H1 (cell line): ENCODE results near the gene MEFV. TPM values are rescaled to one million over a fixed set of nuclear protein-coding genes. Genes with fewer than 3 reads are reported as not detected.

Experiments
- CTCF ChIA-PET: fragments of 300-600 bp; sonication (Branson Sonifier 250); formaldehyde crosslinking; loops from one replicate; lab custom pipeline; 2021; ENCODE audit not compliant: partially characterized antibody; lab: Charles Lee
- POLR2A ChIA-PET: fragments of 300-600 bp; sonication (Branson Sonifier 250); formaldehyde crosslinking; loops from one replicate; lab custom pipeline; 2021; ENCODE audit warnings: inconsistent platforms; ENCODE audit not compliant: partially characterized antibody; lab: Charles Lee
- DNase-seq, 2 experiments: peaks; one replicate each; pipeline versions ENCODE4 v3.0.0 to v3.0.0-alpha.2; 2010 to 2022; ENCODE audit warnings: low spot score in 2 of 2, low read depth in 1 of 2, mixed read lengths in 1 of 2
- FAIRE-seq: peaks from 2 replicates; lab custom pipeline; 2011; peaks lifted over from hg19 to GRCh38; lab: Jason Lieb, UNC
- H2AFZ ChIP-seq: 2 replicates; pipeline ENCODE4 v1.8.1; 2012; ENCODE audit warnings: low read length, inconsistent platforms
- H2AK5ac ChIP-seq: 2 replicates; pipeline ENCODE4 v1.6.1; 2013; ENCODE audit warnings: low read depth, low read length
- H2BK120ac ChIP-seq: replicated peaks from 2 replicates; pipeline ENCODE3; 2013; ENCODE audit warnings: low read depth, low read length, inconsistent platforms
- H2BK12ac ChIP-seq: 2 replicates; pipeline ENCODE4 v1.6.1; 2013; ENCODE audit warnings: low read depth, low read length
- H2BK15ac ChIP-seq: 2 replicates; pipeline ENCODE4 v1.6.1; 2013; ENCODE audit warnings: low read length
- H2BK20ac ChIP-seq: 2 replicates; pipeline ENCODE4 v1.6.1; 2013; ENCODE audit warnings: low read length
- H2BK5ac ChIP-seq: 2 replicates; pipeline ENCODE4 v1.6.1; 2013; ENCODE audit warnings: low read depth, low read length
- H3K14ac ChIP-seq: 2 replicates; pipeline ENCODE4 v1.6.1; 2013; ENCODE audit warnings: inconsistent platforms; ENCODE audit not compliant: insufficient read length
- H3K18ac ChIP-seq: 2 replicates; pipeline ENCODE4 v1.6.1; 2013; ENCODE audit warnings: low read length; ENCODE audit errors: extremely low read depth
- H3K23ac ChIP-seq: 2 replicates; pipeline ENCODE4 v1.6.1; 2013; ENCODE audit warnings: inconsistent platforms; ENCODE audit not compliant: insufficient read length
- H3K23me2 ChIP-seq: 2 replicates; pipeline ENCODE4 v1.6.1; 2013; ENCODE audit warnings: low read depth, low read length
- H3K27ac ChIP-seq: 2 replicates; pipeline ENCODE4 v1.6.1; 2011; ENCODE audit warnings: low read depth, low read length, inconsistent platforms
- H3K27me3 ChIP-seq, 4 experiments: replicated peaks in 1 of 4; 1 replicate in 1 of 4; 2 replicates in 3 of 4; pipeline versions ENCODE4 v1.6.1 to v1.8.1; 2011 to 2013; ENCODE audit warnings: low read length in 3 of 4, mild to moderate bottlenecking in 3 of 4, inconsistent platforms in 2 of 4, mixed read lengths in 2 of 4, moderate library complexity in 1 of 4; ENCODE audit not compliant: control insufficient read depth in 3 of 4, insufficient read depth in 3 of 4; ENCODE audit errors: extremely low read depth in 1 of 4
- H3K36me3 ChIP-seq, 4 experiments: 2 replicates each; pipeline versions ENCODE4 v1.6.1 to v1.8.1; 2011 to 2013; ENCODE audit warnings: mild to moderate bottlenecking in 4 of 4, low read length in 3 of 4, moderate library complexity in 2 of 4, control low read depth in 1 of 4, inconsistent platforms in 1 of 4; ENCODE audit not compliant: insufficient read depth in 4 of 4, control insufficient read depth in 2 of 4
- H3K4ac ChIP-seq: replicated peaks from 2 replicates; pipeline ENCODE3; 2013; ENCODE audit warnings: low read length, low read depth, mixed read lengths, inconsistent platforms; ENCODE audit not compliant: insufficient read length
- H3K4me1 ChIP-seq, 4 experiments: replicated peaks in 1 of 4; 1 replicate in 1 of 4; 2 replicates in 3 of 4; pipeline versions ENCODE4 v1.6.1 to v1.8.1; 2011 to 2013; ENCODE audit warnings: low read length in 3 of 4, inconsistent platforms in 2 of 4, mixed read lengths in 1 of 4; ENCODE audit not compliant: insufficient read depth in 4 of 4, control insufficient read depth in 3 of 4
- H3K4me2 ChIP-seq, 2 experiments: 2 replicates each; pipeline versions ENCODE4 v1.6.1 to v1.8.1; 2011 to 2013; ENCODE audit warnings: low read depth in 2 of 2, low read length in 2 of 2, control low read depth in 1 of 2, inconsistent platforms in 1 of 2, mild to moderate bottlenecking in 1 of 2; ENCODE audit not compliant: insufficient read depth in 1 of 2
- H3K4me3 ChIP-seq, 4 experiments: fragments of 200-600, 300-600 bp in 1 of 4; sonication (generic), shearing (Covaris generic), sonication (Bioruptor Twin) in 1 of 4; 2 replicates each; pipeline versions ENCODE4 v1.5.1 to v1.8.1; 2011 to 2016; ENCODE audit warnings: low read length in 4 of 4, low read depth in 3 of 4, control low read depth in 2 of 4, inconsistent platforms in 2 of 4, mild to moderate bottlenecking in 2 of 4, mixed read lengths in 1 of 4, moderate library complexity in 1 of 4; ENCODE audit not compliant: insufficient read depth in 2 of 4; ENCODE audit errors: extremely low read depth in 1 of 4
- H3K56ac ChIP-seq: replicated peaks from 2 replicates; pipeline ENCODE3; 2013; ENCODE audit warnings: low read depth, mild to moderate bottlenecking, mixed read lengths, low read length, inconsistent platforms; ENCODE audit not compliant: insufficient read length
- H3K79me1 ChIP-seq: 2 replicates; pipeline ENCODE4 v1.6.1; 2013; ENCODE audit warnings: low read depth, low read length, control low read depth
- H3K79me2 ChIP-seq, 2 experiments: 2 replicates each; pipeline versions ENCODE4 v1.6.1 to v1.8.1; 2012 to 2013; ENCODE audit warnings: low read length in 2 of 2, mild to moderate bottlenecking in 2 of 2, inconsistent platforms in 1 of 2; ENCODE audit not compliant: insufficient read depth in 2 of 2, control insufficient read depth in 1 of 2
- H3K9ac ChIP-seq, 4 experiments: replicated peaks in 1 of 4; 1 replicate in 1 of 4; 2 replicates in 3 of 4; pipeline versions ENCODE4 v1.6.1 to v1.8.1; 2011 to 2013; ENCODE audit warnings: low read depth in 3 of 4, low read length in 3 of 4, control low read depth in 2 of 4, mild to moderate bottlenecking in 2 of 4, moderate library complexity in 2 of 4, inconsistent platforms in 1 of 4; ENCODE audit errors: extremely low read depth in 1 of 4
- H3K9me3 ChIP-seq, 2 experiments: 2 replicates each; pipeline versions ENCODE4 v1.6.1 to v1.8.1; 2012 to 2013; ENCODE audit warnings: mild to moderate bottlenecking in 2 of 2, moderate library complexity in 2 of 2, control low read depth in 1 of 2, inconsistent platforms in 1 of 2, low read depth in 1 of 2, low read length in 1 of 2, mixed read lengths in 1 of 2; ENCODE audit not compliant: insufficient read depth in 2 of 2
- H4K20me1 ChIP-seq, 2 experiments: replicated peaks in 1 of 2; 2 replicates each; pipeline versions ENCODE3 to v1.8.1; 2011 to 2013; ENCODE audit warnings: inconsistent platforms in 2 of 2, low read length in 2 of 2, mild to moderate bottlenecking in 1 of 2; ENCODE audit not compliant: insufficient read depth in 2 of 2, control insufficient read depth in 1 of 2
- H4K5ac ChIP-seq: 2 replicates; pipeline ENCODE4 v1.6.1; 2013; ENCODE audit warnings: low read length, low read depth, mixed read lengths, inconsistent platforms; ENCODE audit not compliant: insufficient read length
- H4K8ac ChIP-seq: 2 replicates; pipeline ENCODE4 v1.8.0; 2013; ENCODE audit warnings: mild to moderate bottlenecking, moderate library complexity, low read length, inconsistent platforms; ENCODE audit not compliant: insufficient read depth; ENCODE audit errors: extremely low read depth
- H4K91ac ChIP-seq: replicated peaks from 2 replicates; pipeline ENCODE3; 2013; ENCODE audit warnings: low read length, mixed read lengths, inconsistent platforms; ENCODE audit not compliant: insufficient read length
- HDAC2 ChIP-seq, 2 experiments: fragments of 300-600 bp in 1 of 2; sonication (generic) in 1 of 2; IDR thresholded peaks; 2 replicates each; pipeline ENCODE4 v1.6.1; 2011 to 2012; ENCODE audit warnings: low read depth in 2 of 2, low read length in 2 of 2, mild to moderate bottlenecking in 2 of 2, moderate library complexity in 2 of 2, borderline replicate concordance in 1 of 2, inconsistent platforms in 1 of 2
- KDM5A ChIP-seq: fragments of 200-600 bp; IDR thresholded peaks from 2 replicates; pipeline ENCODE4 v1.7.1; 2012; ENCODE audit warnings: mild to moderate bottlenecking, low read length, inconsistent platforms, mixed read lengths
- POLR2A ChIP-seq, 2 experiments: IDR thresholded peaks; 1 replicate in 1 of 2; 2 replicates in 1 of 2; pipeline ENCODE4 v1.6.1; 2011; ENCODE audit warnings: low read depth in 2 of 2, low read length in 2 of 2, mild to moderate bottlenecking in 2 of 2; ENCODE audit errors: control extremely low read depth in 1 of 2
- RFX5 ChIP-seq: IDR thresholded peaks from 2 replicates; pipeline ENCODE4 v1.6.1; 2011; ENCODE audit warnings: low read depth, low read length, improper control_type of control experiment, borderline replicate concordance
- RNF2 ChIP-seq: fragments of 200-900, 300-1000 bp; sonication (generic); IDR thresholded peaks from 2 replicates; pipeline ENCODE4 v1.7.1; 2016; ENCODE audit warnings: borderline replicate concordance, low read depth, mild to moderate bottlenecking, antibody characterized with exemption, low read length; ENCODE audit not compliant: poor library complexity, severe bottlenecking; ENCODE audit errors: missing control alignments
- SUZ12 ChIP-seq: fragments of 200-600 bp; sonication (generic); IDR thresholded peaks from 2 replicates; pipeline ENCODE4 v1.6.1; 2012; ENCODE audit warnings: mild to moderate bottlenecking, inconsistent platforms, low read length, moderate library complexity, mixed read lengths
- TBP ChIP-seq: IDR thresholded peaks from 2 replicates; pipeline ENCODE4 v1.6.1; 2011; ENCODE audit warnings: low read depth, low read length, improper control_type of control experiment
- USF2 ChIP-seq: IDR thresholded peaks from 2 replicates; pipeline ENCODE4 v1.6.1; 2011; ENCODE audit warnings: low read length, improper control_type of control experiment
- WGBS, 2 experiments: shearing (Covaris generic) in 1 of 2; methylation state at CpG; one replicate each; pipeline versions ENCODE4 v1.1.6 to v1.1.7; 2013 to 2015; ENCODE audit warnings: low lambda C conversion rate in 2 of 2, mixed read lengths in 2 of 2, inconsistent platforms in 1 of 2, low coverage in 1 of 2, missing lambda C conversion rate in 1 of 2; ENCODE audit not compliant: insufficient replicate concordance in 2 of 2, insufficient coverage in 1 of 2, insufficient read length in 1 of 2; ENCODE audit errors: extremely low coverage in 1 of 2, missing lambda C conversion rate in 1 of 2; 5-methylcytosine and 5-hydroxymethylcytosine counted together
- polyA plus RNA-seq, 7 experiments: library from polyadenylated mRNA; depleted of rRNA in 3 of 7; stranded (reverse) in 5 of 7; unstranded in 2 of 7; fragments of >200 nt in 5 of 7; fragments of 200-250 nt in 2 of 7; gene quantifications; 1 replicate in 5 of 7; 2 replicates in 1 of 7; 4 replicates in 1 of 7; pipeline versions ENCODE4 v1.2.1 to v1.2.3, GENCODE V29; 2011 to 2013; ENCODE audit warnings: missing spikeins in 2 of 7, mixed read lengths in 2 of 7
- total RNA-seq: library from RNA; stranded (reverse); fragmentation: NEBNext Ultra II Directional; extraction: Animal tissue kit (Norgen Biotek cat#: 25700); gene quantifications from 2 replicates; pipeline ENCODE4 v1.2.1, GENCODE V29; 2021
- TF ChIP-seq, protein P1 (sequence below), 3 experiments: IDR thresholded peaks; 1 replicate in 2 of 3; 2 replicates in 1 of 3; pipeline versions ENCODE4 v1.5.1 to v1.6.1; 2011; ENCODE audit warnings: low read length in 3 of 3, mild to moderate bottlenecking in 3 of 3, inconsistent platforms in 2 of 3, low read depth in 1 of 3, moderate library complexity in 1 of 3; ENCODE audit not compliant: insufficient read depth in 1 of 3; ENCODE audit errors: control extremely low read depth in 1 of 3

Gene MEFV
- total and polyA plus RNA-seq, 2 of the 8 experiments (the other 6 are each of a cell fraction or from before 2014, with no cell fraction given), result 0.03 TPM; not detected in 1

GRCh38 chr16:3242709-3243108, 13.7 kb downstream of the MEFV start:
- DNase-seq (no peak), FAIRE-seq (no peak)
- no peak overlapping the region for H2BK20ac ChIP-seq
- H2BK5ac ChIP-seq, result no peak overlapping the region
- no peak overlapping the region for H3K56ac ChIP-seq
- no peak overlapping the region for H2BK120ac ChIP-seq
- no peak overlapping the region for H4K91ac ChIP-seq
- CTCF ChIA-PET, result interaction anchor here (1.0 kb wide), 1 partner anchor 20 kb away, joined by 3 read pairs; no protein-coding TSS in a partner anchor
- peaks cover 29 to 33% of the 10 kb centered on the region in 2 experiments; a peak in 3 of 4 replicates for H3K9me3 ChIP-seq
- no peak overlapping the region for H2BK12ac ChIP-seq
- no peak overlapping the region for H3K27ac ChIP-seq
- H2BK15ac ChIP-seq, result no peak overlapping the region
- no peak overlapping the region for H4K8ac ChIP-seq
- no peak overlapping the region for H3K4ac ChIP-seq
- no peak overlapping the region for H3K4me3 ChIP-seq
- POLR2A ChIA-PET, result interaction anchor here (0.7 kb wide), 1 partner anchor 50 kb away, joined by 5 read pairs; no protein-coding TSS in a partner anchor
- H2AK5ac ChIP-seq, result no peak overlapping the region
- H3K14ac ChIP-seq, result no peak overlapping the region
- no peaks in the 10 kb centered on the region for H3K27me3 ChIP-seq
- TF ChIP-seq HDAC2 (IDR thresholded peaks at IDR 0.05; ENCODE audit: borderline replicate concordance in 1 of 2, low read depth in 2 of 2, low read length in 2 of 2) (no peak), TBP (no peak), SUZ12 (no peak), POLR2A (IDR thresholded peaks at IDR 0.05; ENCODE audit: control extremely low read depth in 1 of 2, low read depth in 2 of 2, low read length in 2 of 2) (no peak), RNF2 (no peak), KDM5A (no peak), USF2 (no peak), RFX5 (no peak)
- TF ChIP-seq, protein P1, sequence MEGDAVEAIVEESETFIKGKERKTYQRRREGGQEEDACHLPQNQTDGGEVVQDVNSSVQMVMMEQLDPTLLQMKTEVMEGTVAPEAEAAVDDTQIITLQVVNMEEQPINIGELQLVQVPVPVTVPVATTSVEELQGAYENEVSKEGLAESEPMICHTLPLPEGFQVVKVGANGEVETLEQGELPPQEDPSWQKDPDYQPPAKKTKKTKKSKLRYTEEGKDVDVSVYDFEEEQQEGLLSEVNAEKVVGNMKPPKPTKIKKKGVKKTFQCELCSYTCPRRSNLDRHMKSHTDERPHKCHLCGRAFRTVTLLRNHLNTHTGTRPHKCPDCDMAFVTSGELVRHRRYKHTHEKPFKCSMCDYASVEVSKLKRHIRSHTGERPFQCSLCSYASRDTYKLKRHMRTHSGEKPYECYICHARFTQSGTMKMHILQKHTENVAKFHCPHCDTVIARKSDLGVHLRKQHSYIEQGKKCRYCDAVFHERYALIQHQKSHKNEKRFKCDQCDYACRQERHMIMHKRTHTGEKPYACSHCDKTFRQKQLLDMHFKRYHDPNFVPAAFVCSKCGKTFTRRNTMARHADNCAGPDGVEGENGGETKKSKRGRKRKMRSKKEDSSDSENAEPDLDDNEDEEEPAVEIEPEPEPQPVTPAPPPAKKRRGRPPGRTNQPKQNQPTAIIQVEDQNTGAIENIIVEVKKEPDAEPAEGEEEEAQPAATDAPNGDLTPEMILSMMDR (IDR thresholded peaks at IDR 0.05; ENCODE audit: control extremely low read depth in 1 of 3, insufficient read depth in 1 of 3, low read depth in 1 of 3, low read length in 3 of 3), result no peak
- TF ChIP-seq, all 59 proteins: peak for 0
- Histone ChIP-seq H3K79me1 (no peaks in the 10 kb centered on the region), H2AFZ (no peak overlapping the region), H3K4me2 (no peak overlapping the region), H3K4me1 (no peaks in the 10 kb centered on the region), H4K20me1 (no peaks in the 10 kb centered on the region), H3K18ac (no peak overlapping the region), H3K79me2 (no peaks in the 10 kb centered on the region), H3K36me3 (no peaks in the 10 kb centered on the region), H3K9ac (no peak overlapping the region), H3K23ac (no peak overlapping the region), H4K5ac (no peak overlapping the region), H3K23me2 (no peaks in the 10 kb centered on the region)
- 90% methylated on average over 11 of the region's 11 CpGs; no CpG with 5 or more reads in 1 of the 2 experiments for WGBS, 2 experiments
